Ishikawa (cell line): ENCODE data around the gene FAM171A1.

ENCODE experiments used
- CREB1 ChIP-seq: IDR thresholded peaks from 2 replicates; pipeline ENCODE4 v1.6.1; 2012; ENCODE audit warnings: low read depth
- TCF12 ChIP-seq: IDR thresholded peaks from 2 replicates; pipeline ENCODE4 v1.6.1; 2012; ENCODE audit warnings: low read depth
- TEAD4 ChIP-seq: IDR thresholded peaks from 2 replicates; pipeline ENCODE4 v1.6.1; 2012

DNA sequence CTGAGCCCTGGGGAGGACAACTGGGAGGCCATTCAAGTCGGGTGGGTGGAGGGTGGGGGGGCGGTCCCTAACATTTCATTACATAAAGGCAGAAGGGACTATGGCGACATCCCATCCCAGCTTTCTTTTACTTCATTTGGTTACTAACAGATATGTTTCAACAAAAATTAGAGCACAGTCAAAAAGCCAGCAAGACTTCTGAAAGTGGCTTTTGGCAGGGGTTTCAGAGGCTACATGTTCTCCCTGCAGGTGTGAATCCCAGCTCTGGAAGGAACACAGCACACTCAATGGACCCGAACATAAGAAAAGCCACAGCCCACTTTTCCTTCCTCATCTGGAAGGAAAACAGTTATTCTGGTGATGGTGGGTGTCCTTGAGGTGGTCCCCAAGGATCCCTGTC is 7.1 kb downstream of the FAM171A1 start:
- TF ChIP-seq CREB1 (no peak), TEAD4 (no peak), TCF12 (no peak)
